ENCODE results near the gene CTSZ.
"Not testable (repeated sequence)": the region's sequence is repeated elsewhere in the genome, so short reads cannot be mapped to it uniquely, and the experiment has no call there.

The CTSZ gene

GRCh38 chr20:59006864-59007664, at the start of gene CTSZ:
Gene CTSZ, minus strand, starts transcription at chr20:59007254. Its CDS starts 126 bp downstream, at chr20:59007128.
- no peak for DNase-seq

DNA sequence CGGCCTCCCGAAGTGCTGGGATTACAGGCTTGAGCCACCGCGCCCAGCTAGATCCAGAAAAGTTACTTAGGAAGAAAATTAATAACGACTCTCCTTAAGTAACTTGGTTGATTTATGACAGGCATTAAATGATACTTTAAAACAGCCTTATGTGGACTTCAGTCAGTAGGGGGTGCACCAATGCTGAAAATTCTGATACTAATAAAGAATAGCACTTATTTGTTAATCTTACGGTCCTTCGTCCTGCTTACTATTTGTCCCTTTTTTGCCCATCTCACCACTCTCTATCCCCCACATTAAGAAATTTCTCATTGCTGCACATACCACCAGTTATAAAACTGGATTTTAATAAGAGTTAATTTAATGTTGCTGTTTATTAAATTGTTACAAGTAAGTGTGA, 48.2 kb upstream of the CTSZ start:
- DNase-seq, result no peak

DNA sequence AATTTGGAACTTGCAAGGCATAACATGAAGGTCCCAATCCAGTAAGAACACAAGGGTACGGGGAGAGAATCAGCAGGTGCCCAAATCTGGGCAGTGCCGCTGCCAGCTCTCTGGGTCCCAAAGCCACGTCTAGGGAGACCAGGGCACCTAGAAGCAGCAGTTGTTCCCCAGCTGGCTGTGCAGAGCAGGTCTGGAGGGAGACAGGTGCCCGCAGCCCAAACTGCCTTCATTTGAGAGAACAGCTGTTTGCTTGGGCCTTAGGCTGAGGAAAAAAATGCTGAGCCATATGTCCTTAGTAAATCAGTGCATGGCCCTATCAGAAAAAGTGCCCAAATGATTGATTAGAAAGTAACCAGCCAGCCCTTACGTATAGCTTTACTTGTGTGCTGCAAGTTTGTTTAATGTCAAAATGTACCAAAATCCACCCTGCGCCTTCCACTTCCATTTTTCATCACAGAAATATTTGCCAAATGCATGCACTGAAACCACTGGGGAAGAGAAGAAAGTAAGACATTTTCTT, 44.7 kb upstream of the CTSZ start:
- no peak for DNase-seq

DNA sequence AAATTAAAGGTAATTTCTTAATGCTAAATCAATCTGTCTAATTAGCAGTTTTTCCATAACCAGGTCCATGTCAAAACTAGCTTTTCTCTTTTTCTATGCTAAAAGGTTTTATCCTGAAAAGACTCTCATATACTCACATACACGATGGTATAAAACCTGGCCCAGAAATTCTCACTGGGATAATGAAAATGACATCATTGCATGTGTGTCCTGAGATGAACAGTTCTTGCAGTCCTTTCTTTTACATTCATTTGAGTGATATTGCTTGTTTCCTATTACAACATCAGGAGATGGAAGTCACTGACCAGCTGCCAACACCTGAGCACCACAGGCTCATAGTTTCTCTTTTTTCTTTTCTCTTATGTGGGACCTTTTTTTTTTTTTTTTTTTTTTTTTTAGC, 43.4 kb upstream of the CTSZ start:
- no peak for DNase-seq

GRCh38 chr20:59048681-59049030, 41.6 kb upstream of the CTSZ start:
- DNase-seq, result no peak

DNA sequence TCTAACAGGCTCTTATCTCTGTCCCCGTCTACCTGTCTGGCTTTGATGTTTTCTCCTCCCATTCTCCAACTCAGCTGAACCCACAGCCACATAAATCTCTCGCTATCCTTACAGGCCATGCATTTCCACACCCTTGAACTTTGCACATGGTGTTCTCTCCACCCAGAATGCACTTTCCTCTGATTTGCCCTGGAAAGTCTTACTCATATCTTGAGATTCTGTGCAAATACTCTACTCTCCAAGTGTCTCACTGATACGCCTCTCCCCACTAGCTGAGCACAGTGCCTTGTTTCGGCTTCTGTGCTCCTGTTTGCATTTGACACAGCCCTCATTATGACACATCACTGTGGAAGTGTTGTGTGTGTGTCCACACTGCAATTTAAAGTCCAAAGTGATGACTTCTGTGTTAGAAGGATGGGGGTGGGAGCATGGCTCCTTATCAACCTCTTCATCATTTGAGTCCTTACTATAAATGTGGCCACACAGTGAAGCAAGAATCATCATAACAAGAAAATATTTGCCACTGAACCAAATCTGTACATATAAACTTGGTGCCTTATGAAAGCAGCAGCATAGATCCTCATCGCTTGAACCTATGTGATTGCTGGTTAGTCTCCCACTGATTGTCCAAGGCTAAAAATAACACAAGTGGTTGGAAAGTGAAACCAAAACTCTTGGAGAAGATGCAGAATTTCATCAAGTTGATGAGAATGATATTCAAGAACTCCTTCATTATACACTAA, 41.1 kb upstream of the CTSZ start:
- DNase-seq, result no peak

- DNase-seq, result no peak
These were observed 39.8 kb upstream of the CTSZ start for GRCh38 chr20:59046862-59047261.

GRCh38 chr20:59044796-59045195, 37.7 kb upstream of the CTSZ start:
- DNase-seq, result no peak

- DNase-seq, result no peak
These were observed 37.2 kb upstream of the CTSZ start for GRCh38 chr20:59044295-59044694.

DNA sequence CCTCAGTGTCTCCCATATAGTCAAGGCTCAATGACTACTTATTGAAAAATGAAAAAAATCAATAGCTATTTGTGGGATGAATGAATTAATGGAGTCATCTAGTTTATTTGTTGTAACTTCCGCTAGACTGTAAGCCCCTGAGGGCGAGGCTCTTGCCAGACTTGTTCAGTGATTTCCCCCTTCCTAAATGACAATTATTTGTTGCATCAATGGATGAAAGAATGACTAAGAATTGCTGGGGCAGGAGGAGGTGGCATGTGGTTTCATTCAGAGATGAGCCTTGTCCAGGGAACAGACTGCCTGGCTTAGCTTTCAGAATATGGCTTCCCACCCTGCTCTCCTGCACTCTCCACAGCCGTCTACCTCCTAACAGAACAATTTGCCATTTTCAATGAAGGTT, 36.6 kb upstream of the CTSZ start:
- DNase-seq, result no peak

DNA sequence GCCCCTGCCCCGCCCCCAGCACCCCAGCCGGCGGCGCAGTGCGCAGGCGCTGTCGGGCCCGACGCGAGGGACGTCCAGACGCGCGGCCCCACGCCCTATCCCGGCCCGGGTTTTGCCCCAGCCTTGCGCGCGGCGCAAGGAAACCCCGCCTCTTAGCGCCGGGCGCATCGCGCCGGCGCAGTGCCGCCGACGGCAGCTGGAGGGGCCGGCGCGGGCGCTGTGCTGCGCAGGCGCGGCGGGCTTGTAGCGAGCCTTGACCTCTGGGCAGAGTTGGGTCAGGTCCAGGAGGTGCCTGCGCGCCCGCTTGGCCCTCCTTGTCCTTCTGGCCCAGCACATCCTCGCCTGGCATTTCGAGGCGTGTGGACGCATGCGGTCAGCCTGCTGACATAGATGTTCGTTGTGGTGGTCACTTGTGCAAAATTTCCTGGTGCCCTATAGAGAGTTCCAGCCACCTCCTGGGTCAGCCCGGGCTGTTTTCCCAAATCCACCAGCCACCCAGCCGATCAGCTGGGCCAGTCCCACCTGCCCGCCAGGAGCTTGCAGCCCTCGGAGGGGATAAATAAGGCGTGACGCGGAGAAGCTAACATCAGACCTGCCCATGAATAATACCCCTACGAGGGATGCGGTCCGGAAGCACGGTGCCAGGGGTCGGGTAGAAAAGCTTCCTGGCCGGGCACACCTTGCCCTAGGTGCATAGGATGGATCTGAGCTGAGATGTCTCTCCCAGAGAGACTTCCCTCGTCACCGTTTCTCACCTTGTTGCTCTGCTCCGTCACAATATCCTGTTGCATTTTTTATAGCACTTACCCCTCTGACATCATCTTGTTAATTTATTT, 36.0 kb upstream of the CTSZ start:
- DNase-seq, result peak; percentile 78

GRCh38 chr20:59042151-59042795, 35.2 kb upstream of the CTSZ start, which contains the start of gene PRELID3B:
Gene PRELID3B, minus strand, starts transcription at chr20:59042786. Its CDS starts 56 bp downstream, at chr20:59042730.
- DNase-seq, result no peak

DNA sequence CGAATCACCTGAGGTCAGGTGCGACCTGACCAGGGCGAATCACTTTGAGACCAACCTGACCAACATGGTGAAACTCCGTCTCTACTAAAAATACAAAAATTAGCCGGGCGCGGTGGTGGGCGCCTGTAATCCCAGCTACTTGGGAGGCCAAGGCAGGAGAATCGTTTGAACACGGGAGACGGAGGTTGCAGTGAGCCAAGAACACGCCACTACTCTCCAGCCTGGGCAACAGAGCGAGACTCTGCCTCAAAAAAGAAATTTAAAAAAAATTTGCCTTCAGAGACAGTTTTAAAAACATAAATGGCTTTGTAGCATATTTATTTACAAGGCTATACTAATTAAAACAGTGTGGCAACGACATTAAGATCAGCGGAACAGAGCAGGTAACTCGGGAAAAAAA, 34.4 kb upstream of the CTSZ start:
- not testable (repeated sequence) for DNase-seq

DNA sequence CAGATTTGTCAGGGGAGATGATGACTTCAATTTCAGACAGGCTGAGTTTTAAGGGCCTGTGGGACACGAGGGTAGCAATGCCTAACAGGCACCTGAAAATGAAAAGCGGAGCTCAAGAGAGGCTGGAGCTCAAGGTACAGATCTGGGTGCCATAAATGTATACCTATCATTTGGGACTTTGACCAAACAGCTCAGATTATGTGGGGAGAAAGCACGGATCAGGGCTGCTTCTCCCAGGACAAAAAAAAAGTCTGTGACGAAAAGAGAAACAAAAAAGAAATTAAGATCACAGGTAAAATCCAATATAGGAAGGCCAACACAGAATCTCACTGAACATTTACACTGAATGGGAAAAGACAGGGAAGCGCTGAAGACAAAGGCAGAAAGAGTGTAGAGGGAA, 33.6 kb upstream of the CTSZ start:
- DNase-seq, result no peak

DNA sequence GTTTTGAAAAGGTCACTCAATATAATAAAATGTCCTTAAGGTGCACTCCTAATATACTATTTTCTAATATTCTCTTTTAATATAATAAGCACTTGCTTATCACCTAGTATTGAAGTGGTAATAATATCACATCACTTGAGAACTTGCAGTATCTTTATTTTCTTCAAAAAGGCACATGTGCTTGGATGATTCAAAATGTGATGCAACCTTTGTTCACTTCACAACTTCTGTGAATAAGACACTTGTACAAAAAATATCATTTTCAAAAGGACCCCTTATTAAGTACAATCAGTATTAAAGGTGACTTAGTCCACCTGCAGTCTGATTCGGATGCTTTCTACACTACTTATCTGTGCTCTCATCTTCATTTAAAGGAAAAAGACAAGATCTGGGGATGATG, 32.2 kb upstream of the CTSZ start:
- DNase-seq, result no peak

GRCh38 chr20:59037386-59037785, 30.3 kb upstream of the CTSZ start:
- no peak for DNase-seq

DNA sequence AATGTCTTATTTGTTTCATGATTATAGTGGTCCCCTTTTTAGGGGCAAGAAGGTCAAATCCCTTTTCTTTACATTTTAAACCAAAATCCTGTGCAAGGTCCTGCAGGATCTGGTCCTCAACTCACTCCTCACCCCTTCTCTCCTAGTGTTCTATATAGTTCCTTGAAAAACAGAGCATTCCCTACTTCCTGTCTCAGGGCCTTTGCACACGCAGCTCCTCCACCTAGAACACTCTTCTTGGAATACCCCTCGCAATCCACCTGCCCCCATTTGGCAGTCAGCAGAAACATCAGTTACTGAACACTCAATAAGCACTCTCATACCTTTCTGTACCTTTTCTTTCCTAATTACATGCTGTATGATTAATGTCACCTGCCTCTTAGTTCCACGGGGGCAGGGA, 28.3 kb upstream of the CTSZ start:
- DNase-seq, result no peak

DNA sequence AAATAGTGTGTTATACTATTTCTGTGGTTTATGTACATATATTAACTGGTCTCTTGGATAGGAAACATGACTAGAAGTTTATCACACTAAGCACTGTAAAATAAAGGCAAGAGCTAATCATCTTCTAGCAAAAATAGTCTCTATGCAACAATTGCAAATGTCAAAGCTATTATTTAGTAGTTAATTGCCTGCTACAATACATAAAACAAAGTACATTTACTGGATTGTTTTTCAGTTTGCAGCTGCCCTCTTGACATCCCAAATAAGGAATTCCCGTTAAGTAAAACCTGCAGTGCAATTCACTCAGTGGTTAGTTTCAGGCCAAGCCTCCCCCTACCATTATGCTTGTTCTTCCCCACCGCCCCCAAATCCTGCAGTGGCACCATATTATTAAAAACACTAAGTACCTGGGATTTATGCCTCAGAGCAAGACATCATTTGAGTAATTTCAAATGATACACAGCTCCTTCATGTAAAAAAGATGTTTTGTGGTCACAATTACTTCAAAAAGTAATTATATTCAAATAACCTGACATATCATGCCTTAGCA, 26.6 kb upstream of the CTSZ start:
- peak; percentile 15 for DNase-seq

DNA sequence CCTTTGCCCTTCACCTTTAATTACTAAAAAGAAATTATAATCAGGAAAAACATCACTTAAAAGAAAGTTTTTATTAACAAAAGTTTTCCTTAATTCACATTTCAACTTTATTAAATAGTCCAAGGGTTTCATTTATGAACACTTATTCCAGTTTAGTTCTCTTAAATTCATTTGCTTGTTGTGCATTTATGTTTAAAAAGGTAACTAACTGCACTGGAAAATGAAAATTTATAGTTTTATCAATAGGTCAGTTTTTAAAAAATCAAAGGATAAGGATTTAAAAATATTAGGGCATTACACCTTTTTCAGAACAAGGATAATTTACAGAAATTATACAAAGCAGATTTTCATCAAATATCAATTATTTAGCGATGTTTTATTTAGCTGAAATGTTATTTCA, 26.0 kb upstream of the CTSZ start:
- no peak for DNase-seq

DNA sequence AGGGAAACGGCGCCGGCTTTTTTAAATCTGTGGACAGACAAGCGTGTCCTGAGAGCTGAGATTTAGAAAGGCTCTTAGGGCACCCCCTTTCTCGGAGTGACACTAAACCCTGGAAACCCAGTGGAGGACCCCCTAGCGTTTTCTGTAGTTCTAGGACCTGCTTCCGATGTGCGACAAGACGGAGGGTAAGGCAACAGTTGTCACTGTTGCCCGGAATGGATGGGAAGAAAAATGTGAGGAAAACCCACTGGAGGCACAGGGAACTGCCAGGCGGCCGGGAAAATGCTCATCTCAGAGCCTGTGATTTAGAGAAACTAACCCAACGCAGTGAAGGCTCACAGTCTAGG, 25.6 kb upstream of the CTSZ start:
- DNase-seq, result peak; percentile 56

DNA sequence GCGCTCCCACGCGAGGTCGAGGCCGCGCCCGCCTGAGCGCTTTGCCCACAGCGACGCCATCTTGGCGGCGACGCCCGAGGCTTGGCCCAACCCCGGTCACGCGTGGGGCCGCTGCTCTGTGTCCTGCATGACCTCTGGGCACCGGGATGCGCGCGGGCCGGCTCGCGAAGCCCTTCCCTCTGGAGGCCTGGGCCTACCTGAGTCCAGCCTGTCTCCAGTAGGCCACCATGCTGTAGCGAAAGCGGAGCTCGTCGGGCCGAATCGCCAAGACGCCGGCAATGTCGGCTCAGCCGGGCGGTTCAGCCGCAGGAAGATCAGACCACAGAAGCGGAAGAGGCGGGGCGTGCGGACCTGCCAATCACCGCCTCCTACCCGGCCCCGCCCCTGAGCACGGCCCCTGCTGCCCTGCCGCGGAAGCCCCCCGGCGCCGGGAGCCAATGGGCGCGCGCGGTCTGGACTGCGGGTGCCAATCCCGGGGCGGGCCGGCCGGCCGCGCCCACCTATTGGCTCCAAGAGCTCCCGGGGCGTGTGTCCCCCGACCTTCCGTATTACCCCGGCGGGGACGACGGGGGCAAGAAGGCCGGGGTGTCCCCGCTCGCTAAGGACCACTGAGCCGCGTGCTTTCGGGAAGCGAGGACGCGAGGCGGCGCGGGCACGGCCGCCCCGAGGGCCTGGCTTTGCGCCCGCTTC, 25.1 kb upstream of the CTSZ start, which contains the start of gene ATP5F1E:
ATP5F1E (minus strand) TSS at position 313 of the 690 bp plus-strand sequence; CDS start at position 229, 84 bp downstream.
- DNase-seq, result peak; percentile 92

GRCh38 chr20:59031564-59032022, 24.5 kb upstream of the CTSZ start:
- no peak for DNase-seq

Measured in NCI-H510A treated with DMSO at 0.1 percent for 48 hours (cell line).